GM19035 (cell line): ENCODE results near the gene ZNF236.

Experiments used
- ATAC-seq: cut with Tn5 transposase; IDR thresholded peaks from one replicate; pipeline ENCODE4 v1.9.1; 2021; ENCODE audit not compliant: unreplicated experiment

Gene ZNF236

GRCh38 chr18:77019641-77020040, 197.3 kb downstream of the ZNF236 start:
- no peak for ATAC-seq
